Kidney capillary endothelial cell (primary cell): ENCODE data around the gene PLCG2.
"Not testable (repeated sequence)": the region's sequence is repeated elsewhere in the genome, so short reads cannot be mapped to it uniquely, and the experiment has no call there.

Experiments
- DNase-seq: peaks from one replicate; pipeline ENCODE4 v3.0.0-alpha.2; 2018; ENCODE audit warnings: low spot score

PLCG2 gene

DNA sequence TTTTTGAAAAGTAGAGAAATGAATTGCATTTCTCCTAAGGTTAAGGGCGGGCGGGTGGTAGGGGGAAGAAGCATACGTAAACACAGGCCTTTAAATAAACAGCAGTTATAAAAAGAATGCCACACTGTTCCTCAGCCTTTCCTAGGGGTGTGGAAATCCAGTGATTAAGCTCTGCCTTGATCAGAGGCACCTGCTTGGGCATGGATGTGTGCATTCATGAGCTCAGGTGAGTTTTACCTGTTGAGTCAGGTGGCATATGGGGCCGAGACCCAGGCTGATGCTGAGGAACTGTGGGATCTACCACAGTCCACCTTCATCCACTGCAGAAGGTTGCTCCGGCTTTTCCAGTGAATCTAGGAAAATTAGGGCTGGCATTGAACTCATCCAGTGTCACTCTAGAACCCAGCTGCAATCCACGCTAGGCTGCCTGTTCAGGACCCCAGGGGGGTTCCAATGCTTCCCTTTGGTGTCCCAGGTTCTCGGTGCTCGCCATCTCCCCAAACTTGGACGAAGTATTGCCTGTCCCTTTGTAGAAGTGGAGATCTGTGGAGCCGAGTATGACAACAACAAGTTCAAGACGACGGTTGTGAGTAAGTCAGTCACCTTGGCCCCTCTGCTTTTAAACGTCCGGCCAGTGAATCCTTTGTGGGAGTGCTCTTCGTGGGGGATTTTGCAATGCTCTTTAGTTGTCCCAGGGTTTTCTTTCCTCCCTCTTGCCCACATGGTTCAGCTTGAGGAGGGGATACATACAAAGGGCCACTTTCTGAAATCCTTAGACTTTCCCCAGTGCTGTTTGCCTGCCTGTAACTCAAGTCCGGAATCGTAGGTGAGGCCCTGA, 159.5 kb downstream of the PLCG2 start:
- no peak for DNase-seq

DNA sequence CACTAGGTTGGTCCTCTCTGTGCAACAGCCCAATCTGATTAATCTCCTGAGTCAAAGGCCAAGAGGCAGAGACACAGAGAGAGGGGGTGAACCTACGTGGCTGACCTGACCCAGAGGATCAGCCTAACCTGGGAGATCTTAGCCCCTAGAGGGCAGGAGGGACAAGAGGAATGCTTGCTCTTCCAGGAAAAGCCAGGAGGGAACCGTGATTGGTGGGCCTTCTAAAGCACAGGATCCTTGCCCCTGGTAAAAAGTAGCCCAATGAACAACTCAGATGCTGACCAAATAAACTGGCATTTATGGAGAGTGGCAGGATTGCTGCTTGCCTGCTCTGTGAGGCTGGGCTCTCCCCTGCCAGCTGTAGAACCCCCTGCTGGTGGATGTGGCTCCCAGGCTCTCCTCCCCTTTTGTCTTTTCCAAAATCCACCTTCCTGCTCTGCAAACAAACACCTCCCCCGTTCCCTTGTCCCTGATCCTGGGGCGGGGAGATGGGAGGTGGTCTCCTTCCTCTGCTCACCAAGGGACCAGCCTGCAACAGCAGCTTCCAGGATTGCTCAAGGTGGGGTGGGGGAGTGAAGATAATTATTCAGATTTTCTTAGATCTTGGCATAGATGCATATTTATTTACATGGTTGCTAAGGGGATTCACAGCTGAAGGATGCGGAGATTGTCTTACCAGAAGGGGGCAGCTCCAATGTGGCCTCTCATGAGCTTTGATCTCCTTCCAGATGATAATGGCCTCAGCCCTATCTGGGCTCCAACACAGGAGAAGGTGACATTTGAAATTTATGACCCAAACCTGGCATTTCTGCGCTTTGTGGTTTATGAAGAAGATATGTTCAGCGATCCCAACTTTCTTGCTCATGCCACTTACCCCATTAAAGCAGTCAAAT, 160.3 kb downstream of the PLCG2 start:
- no peak for DNase-seq

DNA sequence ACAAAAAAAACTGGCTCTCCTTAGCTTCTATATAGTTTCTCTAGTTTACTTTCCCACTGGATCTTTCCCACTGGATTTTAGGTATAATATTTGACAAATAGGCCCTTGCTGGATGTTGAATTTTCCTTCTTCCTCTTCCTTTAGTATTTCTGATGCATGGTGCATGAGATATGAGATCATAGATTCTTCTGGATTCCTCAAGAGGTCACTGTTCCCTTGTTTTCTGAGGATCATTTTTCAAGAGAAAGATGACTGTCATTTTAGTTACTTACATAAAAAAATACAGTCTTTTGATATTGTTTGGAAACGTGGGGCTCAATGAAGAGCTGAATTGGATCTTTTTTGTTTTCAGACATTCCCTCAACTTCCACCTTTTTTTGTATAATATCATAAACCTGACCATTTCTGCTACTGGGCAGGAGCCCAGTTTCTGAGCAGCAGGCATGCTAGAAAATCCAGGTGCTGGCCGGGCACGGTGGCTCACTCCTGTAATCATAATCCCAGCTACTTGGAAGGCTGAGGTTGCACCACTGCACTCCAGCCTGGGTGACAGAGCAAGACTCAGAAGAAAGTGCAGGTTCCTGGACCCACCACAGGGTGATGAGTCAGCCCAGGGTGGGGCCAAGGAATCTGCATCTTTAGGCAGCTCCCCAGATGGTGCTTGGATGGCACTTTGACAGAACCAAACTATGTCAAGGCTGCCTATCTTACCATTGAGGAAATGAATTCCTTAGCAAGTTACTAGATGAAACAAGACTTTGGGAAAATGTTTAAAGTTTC, 161.9 kb downstream of the PLCG2 start:
- peak; percentile 71 for DNase-seq

DNA sequence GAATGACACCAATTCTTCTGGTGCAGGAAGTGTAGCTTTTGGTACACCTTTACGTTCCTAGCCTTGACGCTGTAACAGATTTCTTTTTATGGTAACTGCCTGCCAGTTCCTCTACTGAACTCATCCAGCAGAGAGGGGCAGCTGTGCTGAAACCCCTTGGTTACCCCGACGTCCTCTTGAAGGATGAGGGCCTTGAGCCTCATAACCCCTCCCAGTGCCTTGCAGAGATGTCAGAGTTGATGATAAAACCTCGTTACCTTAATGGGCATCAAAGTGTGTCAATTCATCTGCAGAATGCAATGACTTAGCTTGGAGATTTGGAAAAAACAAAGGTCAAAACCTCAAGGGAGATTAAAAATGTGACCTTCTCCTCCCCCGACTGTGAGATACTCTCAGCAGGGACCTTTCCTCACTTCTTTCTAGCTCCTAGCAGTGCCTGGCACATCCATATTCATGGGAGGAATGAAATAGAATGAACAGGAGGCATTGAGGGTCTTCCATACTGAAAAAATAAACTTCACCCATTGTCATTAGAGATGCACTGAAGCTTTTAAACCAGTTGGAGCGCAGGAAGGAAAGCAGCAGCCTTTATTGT, 163.0 kb downstream of the PLCG2 start:
- DNase-seq, result no peak

- no peak for DNase-seq
Observed at GRCh38 chr16:81945665-81946064, 166.6 kb downstream of the PLCG2 start.

- no peak for DNase-seq
Observed at GRCh38 chr16:81946206-81946605, 167.1 kb downstream of the PLCG2 start.

GRCh38 chr16:81951564-81951963, 172.5 kb downstream of the PLCG2 start:
- DNase-seq, result no peak

DNA sequence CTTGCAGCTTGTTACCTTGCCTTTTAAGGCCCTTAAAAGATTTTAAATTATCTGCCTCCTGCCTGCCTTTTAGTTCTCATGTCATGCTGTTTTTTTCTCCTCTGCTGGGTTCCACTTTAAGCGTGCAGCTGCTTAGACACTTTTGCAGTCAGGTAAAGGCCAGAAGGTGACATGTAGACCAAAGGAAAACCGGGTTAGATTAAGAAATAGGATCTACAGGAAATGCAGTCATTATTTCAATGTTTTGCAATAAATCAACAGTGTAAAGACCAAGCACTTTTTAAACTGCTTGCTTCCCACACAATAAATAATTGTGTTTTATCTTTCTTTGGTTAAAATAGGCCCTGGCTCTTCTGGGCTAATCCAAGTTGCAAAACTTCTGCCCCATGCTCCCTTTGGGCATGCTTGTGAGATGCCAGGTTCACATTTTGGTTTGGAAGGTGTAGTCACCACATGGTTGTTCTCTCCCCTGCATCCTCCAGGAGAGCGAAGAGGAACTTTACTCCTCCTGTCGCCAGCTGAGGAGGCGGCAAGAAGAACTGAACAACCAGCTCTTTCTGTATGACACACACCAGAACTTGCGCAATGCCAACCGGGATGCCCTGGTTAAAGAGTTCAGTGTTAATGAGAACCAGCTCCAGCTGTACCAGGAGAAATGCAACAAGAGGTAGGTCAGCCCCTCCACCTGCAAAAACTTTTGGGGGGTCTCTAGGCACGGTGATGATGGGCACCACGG, 177.3 kb downstream of the PLCG2 start:
- DNase-seq, result no peak

- DNase-seq, result no peak
Observed at GRCh38 chr16:81964808-81965207, 185.7 kb downstream of the PLCG2 start.

GRCh38 chr16:81967358-81967757, 188.3 kb downstream of the PLCG2 start:
- no peak for DNase-seq

DNA sequence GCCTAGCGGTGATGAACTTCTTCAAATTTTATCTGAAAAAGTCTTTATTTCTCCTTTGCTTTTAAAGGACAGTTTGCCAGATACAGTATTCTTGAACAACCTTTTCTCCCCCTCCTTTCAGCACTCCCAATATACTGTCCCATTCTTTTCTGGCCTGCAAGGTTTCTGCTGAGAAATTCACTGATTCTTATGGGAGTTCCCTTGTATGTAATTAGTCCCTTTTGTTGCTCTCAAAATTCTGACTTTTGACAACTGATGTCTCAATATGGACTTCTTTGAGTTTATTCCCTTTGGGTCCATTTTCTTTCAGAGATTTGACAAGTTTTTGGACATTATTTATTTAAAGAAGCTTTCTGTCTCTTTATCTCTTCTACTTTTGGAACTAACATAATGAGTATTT, 192.8 kb downstream of the PLCG2 start:
- no peak for DNase-seq

GRCh38 chr16:81973737-81974136, 194.6 kb downstream of the PLCG2 start:
- DNase-seq, result no peak

DNA sequence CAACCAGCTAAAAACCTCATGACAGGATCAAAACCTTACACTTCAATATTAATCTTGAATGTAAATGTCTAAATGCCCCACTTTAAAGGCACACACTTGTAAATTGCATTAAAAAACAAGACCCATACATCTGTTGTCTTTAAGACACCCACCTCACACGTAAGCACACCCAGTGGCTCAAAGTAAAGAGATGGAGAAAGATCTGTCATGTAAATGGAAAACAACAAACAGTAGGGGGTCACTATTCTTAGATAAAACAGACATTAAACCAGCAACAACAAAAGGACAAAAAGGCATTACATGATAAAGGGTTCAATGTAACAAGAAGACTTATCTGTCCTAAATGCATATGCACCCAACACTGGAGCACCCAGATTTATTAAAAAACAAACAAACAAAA, 196.5 kb downstream of the PLCG2 start:
- no peak for DNase-seq

- DNase-seq, result not testable (repeated sequence)
Observed at GRCh38 chr16:81977335-81977942, 198.3 kb downstream of the PLCG2 start.

- DNase-seq, result no peak
Observed at GRCh38 chr16:81987121-81987520, 208.0 kb downstream of the PLCG2 start.

DNA sequence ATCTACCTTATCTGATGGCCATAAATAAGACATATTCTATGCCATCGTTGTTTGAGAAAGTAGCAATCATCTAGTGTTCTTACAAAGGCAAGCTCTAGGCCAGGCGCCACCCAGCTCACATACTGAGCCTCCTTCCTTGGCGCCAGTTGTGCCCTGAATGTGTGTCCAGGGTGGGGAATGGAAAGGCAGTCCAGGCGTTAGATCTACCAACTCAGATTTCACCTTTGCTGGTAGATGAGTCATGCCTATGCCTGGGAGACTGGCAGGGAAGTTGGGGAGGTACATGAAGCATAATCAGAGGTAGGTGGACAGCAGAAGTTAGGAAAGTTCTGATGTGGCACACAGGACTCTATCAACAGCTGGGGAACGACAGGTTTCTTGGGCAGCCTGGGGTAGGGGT, 208.6 kb downstream of the PLCG2 start:
- no peak for DNase-seq

- no peak for DNase-seq
Observed at GRCh38 chr16:81992859-81993258, 213.8 kb downstream of the PLCG2 start.

GRCh38 chr16:81994485-81994884, 215.4 kb downstream of the PLCG2 start:
- DNase-seq, result no peak

GRCh38 chr16:81995651-81996050, 216.6 kb downstream of the PLCG2 start:
- peak; percentile 82 for DNase-seq

DNA sequence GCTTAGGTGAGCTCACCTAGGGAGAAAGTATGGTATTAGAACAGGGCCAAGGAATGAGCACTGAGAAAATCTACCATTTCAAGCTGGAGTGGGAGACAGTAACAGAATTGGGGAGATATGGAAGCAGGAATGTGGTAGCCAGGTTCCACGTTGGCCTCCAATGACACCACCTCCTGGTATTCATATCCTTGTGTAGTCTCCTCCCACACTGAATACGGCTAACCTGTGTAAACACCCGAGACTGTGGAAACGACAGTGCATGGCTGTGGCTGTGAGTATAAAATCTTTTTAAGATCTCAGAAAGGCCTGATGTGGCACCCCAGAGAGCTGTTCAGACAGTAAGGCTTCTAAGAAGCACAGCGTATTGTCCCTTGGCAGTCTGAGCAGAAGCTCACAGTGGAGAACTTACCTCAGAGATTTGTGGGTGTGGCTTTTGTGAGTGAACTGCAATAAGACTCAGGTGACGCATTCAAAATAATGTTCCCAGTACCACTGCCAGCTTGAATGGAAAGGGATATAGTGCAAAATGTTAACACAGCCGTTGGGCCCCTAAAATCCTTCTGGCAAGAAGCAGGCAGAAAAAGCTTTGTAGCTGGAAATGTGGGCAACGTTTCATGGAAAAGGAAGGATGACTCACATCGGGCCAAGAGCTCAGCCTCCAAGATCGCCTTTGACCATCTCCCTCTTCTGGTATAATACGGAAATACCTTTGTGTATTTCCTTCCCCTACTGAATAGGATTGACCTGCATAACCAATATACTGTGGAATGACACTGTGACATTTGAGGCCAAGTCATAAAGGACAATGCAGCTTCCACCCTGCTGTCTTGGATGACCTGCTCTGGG, 217.8 kb downstream of the PLCG2 start:
- DNase-seq, result peak; percentile 86
